Caco-2 (cell line): Measurements from ENCODE around the gene MARCHF4. TPM values are rescaled to one million over a fixed set of nuclear protein-coding genes. Genes with fewer than 3 reads are reported as not detected.
"Not testable (repeated sequence)": the region's sequence is repeated elsewhere in the genome, so short reads cannot be mapped to it uniquely, and the experiment has no call there.

Source experiments
- BruUV-seq: library from RNA; stranded (reverse); fragments of 400-500 nt; replicated peaks from 2 replicates; lab custom pipeline; 2021; lab: Mats Ljungman, UMichigan
- CTCF ChIA-PET: fragments of 300-600 bp; sonication (Branson Sonifier 250); formaldehyde crosslinking; loops from one replicate; lab custom pipeline; 2022; ENCODE audit warnings: antibody characterized with exemption; lab: Charles Lee
- POLR2A ChIA-PET: fragments of 300-600 bp; sonication (Branson Sonifier 250); formaldehyde crosslinking; loops from one replicate; lab custom pipeline; 2022; ENCODE audit warnings: antibody characterized with exemption; lab: Charles Lee
- DNase-seq, 2 experiments: peaks; one replicate each; pipeline versions ENCODE4 v3.0.0 to v3.0.0-alpha.2; 2020 to 2022
- H3K27me3 ChIP-seq: replicated peaks from 2 replicates; pipeline ENCODE4 v1.6.0; 2011; ENCODE audit warnings: low read length; ENCODE audit not compliant: control insufficient read depth, insufficient read depth
- H3K36me3 ChIP-seq: 2 replicates; pipeline ENCODE4 v1.5.1; 2011; ENCODE audit warnings: low read length; ENCODE audit not compliant: control insufficient read depth, insufficient read depth
- H3K4me1 ChIP-seq: fragments of 250-450 bp; sonication (Bioruptor Pico); 2 replicates; pipeline ENCODE4 v1.5.1; 2020; ENCODE audit warnings: mild to moderate bottlenecking
- H3K4me3 ChIP-seq: 2 replicates; pipeline ENCODE4 v1.5.1; 2011; ENCODE audit warnings: low read depth, mild to moderate bottlenecking, control low read depth, low read length
- H3K9me3 ChIP-seq: fragments of 250-450 bp; sonication (Bioruptor Pico); 2 replicates; pipeline ENCODE4 v1.5.1; 2020; ENCODE audit warnings: mild to moderate bottlenecking, moderate library complexity
- H3K27ac Mint-ChIP-seq: one replicate; pipeline ENCODE4 v1.8.0; 2022; ENCODE audit warnings: mixed read lengths; ENCODE audit not compliant: unreplicated experiment
- H3K27me3 Mint-ChIP-seq: one replicate; pipeline ENCODE4 v1.8.0; 2022; ENCODE audit warnings: mixed read lengths; ENCODE audit not compliant: insufficient read depth, unreplicated experiment
- H3K36me3 Mint-ChIP-seq: one replicate; pipeline ENCODE4 v1.8.0; 2022; ENCODE audit warnings: mild to moderate bottlenecking, mixed read lengths; ENCODE audit not compliant: insufficient read depth, unreplicated experiment
- H3K4me1 Mint-ChIP-seq: one replicate; pipeline ENCODE4 v1.8.0; 2022; ENCODE audit warnings: low read depth, mixed read lengths; ENCODE audit not compliant: unreplicated experiment
- H3K4me3 Mint-ChIP-seq: one replicate; pipeline ENCODE4 v1.8.0; 2022; ENCODE audit warnings: mild to moderate bottlenecking, moderate library complexity, mixed read lengths; ENCODE audit not compliant: unreplicated experiment
- H3K9me3 Mint-ChIP-seq: one replicate; pipeline ENCODE4 v1.8.0; 2022; ENCODE audit warnings: mixed read lengths; ENCODE audit not compliant: unreplicated experiment
- intact Hi-C: fragments of 100-400 bp; cut with micrococcal nuclease; formaldehyde crosslinking; loops from one replicate; pipeline ENCODE4 v1.10.0; 2022; ENCODE audit not compliant: unreplicated experiment
- total RNA-seq: library from RNA; stranded (reverse); gene quantifications from 2 replicates; pipeline ENCODE4 v1.2.3, GENCODE V29; 2022
- TF ChIP-seq, protein P1 (sequence below), 2 experiments: fragments of 200-600 bp in 1 of 2; IDR thresholded peaks; 1 replicate in 1 of 2; 2 replicates in 1 of 2; pipeline versions ENCODE4 v1.5.1 to v1.8.0; 2011 to 2022; ENCODE audit warnings: antibody characterized with exemption in 1 of 2, control low read depth in 1 of 2, inconsistent platforms in 1 of 2, low read depth in 1 of 2, low read length in 1 of 2, mild to moderate bottlenecking in 1 of 2, moderate library complexity in 1 of 2; ENCODE audit not compliant: insufficient read depth in 1 of 2, severe bottlenecking in 1 of 2, unreplicated experiment in 1 of 2

The MARCHF4 gene
- total RNA-seq, 1 experiment from 2014 or later: not detected

DNA sequence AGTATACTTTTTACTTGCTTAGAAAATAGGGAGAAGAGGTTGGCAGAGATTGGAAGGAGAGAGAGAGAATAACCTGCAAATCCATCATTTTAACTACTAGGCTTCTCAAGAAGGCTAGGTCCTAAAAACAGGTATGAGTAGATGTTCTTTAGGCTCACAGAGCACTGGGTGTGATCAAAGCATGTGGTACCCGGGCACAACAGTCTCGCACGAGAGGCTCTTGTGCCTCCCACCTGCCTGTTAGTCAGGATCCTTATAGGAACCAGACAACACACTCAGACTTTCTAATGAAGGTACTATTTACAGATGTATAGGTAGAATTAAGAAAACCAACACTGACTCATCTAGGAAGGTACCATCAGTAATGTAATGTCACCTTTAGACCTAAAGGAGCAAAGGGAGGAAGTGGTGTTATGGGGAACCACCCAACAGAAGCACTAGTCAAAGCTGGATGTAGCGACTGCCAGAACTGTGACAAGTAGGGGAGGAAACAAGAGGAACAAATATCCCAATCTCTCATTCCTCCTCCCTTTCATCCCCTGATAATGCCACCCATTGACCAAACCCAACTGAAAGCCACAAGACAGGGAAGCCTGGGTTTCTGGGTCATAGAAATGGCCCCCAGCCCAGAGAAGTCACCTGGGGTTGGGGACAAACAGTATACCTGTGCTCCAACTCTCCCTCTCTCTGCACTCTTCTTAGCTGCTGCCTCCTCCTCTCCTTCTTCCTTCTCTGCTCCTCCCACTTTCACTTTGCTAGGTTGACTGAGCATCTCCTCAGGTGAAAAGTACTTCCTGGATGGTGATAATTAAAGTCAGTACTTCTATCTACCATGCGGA is 16.0 kb upstream of the MARCHF4 start:
- Mint-ChIP-seq H3K4me3 (no peak overlapping the region), H3K27ac (no peak overlapping the region), H3K4me1 (no peaks in the 10 kb centered on the region), H3K27me3 (peaks cover 6% of the 10 kb centered on the region), H3K36me3 (no peaks in the 10 kb centered on the region), H3K9me3 (no peaks in the 10 kb centered on the region)
- Histone ChIP-seq H3K27me3 (no peaks in the 10 kb centered on the region), H3K4me3 (no peak overlapping the region), H3K9me3 (no peaks in the 10 kb centered on the region), H3K4me1 (no peaks in the 10 kb centered on the region), H3K36me3 (no peaks in the 10 kb centered on the region)
- TF ChIP-seq, protein P1, sequence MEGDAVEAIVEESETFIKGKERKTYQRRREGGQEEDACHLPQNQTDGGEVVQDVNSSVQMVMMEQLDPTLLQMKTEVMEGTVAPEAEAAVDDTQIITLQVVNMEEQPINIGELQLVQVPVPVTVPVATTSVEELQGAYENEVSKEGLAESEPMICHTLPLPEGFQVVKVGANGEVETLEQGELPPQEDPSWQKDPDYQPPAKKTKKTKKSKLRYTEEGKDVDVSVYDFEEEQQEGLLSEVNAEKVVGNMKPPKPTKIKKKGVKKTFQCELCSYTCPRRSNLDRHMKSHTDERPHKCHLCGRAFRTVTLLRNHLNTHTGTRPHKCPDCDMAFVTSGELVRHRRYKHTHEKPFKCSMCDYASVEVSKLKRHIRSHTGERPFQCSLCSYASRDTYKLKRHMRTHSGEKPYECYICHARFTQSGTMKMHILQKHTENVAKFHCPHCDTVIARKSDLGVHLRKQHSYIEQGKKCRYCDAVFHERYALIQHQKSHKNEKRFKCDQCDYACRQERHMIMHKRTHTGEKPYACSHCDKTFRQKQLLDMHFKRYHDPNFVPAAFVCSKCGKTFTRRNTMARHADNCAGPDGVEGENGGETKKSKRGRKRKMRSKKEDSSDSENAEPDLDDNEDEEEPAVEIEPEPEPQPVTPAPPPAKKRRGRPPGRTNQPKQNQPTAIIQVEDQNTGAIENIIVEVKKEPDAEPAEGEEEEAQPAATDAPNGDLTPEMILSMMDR (IDR thresholded peaks at IDR 0.05; ENCODE audit: insufficient read depth in 1 of 2, low read depth in 1 of 2, low read length in 1 of 2, severe bottlenecking in 1 of 2, unreplicated experiment in 1 of 2): no peak
- ChIA-PET CTCF (no interaction called here), POLR2A (no interaction called here)
- DNase-seq: no peak
- intact Hi-C loops: no loop called here
- no TSS peak for BruUV-seq

DNA sequence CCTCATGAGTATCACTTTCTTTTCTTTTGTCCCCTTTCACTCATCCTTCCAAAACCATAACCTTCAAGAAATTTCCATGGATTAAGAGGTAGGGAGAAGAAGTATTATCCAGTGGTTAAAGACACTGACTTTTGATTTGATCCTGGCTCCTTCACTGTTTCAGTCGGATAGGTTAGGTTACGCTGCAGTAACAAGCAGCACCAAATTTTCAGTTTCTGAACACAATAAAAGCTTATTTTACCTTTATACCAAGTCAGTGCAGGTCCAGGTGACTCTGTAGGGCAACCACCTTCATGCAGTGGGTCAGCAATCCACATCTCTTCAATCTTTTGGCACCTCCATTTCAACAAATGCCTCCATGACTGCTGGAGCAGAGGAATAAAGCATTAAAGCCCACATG is 15.0 kb upstream of the MARCHF4 start:
- Histone ChIP-seq H3K9me3 (no peaks in the 10 kb centered on the region), H3K4me3 (no peak overlapping the region), H3K27me3 (no peaks in the 10 kb centered on the region), H3K36me3 (no peaks in the 10 kb centered on the region), H3K4me1 (no peaks in the 10 kb centered on the region)
- Mint-ChIP-seq H3K27ac (no peak overlapping the region), H3K4me3 (no peak overlapping the region), H3K9me3 (no peaks in the 10 kb centered on the region), H3K36me3 (no peaks in the 10 kb centered on the region), H3K4me1 (no peaks in the 10 kb centered on the region), H3K27me3 (peaks cover 4% of the 10 kb centered on the region)
- POLR2A ChIA-PET: no interaction called here
- TF ChIP-seq, protein P1 (IDR thresholded peaks at IDR 0.05; ENCODE audit: insufficient read depth in 1 of 2, low read depth in 1 of 2, low read length in 1 of 2, severe bottlenecking in 1 of 2, unreplicated experiment in 1 of 2): no peak
- DNase-seq: no peak
- no TSS peak for BruUV-seq
- intact Hi-C loops: no loop called here
- CTCF ChIA-PET: no interaction called here

DNA sequence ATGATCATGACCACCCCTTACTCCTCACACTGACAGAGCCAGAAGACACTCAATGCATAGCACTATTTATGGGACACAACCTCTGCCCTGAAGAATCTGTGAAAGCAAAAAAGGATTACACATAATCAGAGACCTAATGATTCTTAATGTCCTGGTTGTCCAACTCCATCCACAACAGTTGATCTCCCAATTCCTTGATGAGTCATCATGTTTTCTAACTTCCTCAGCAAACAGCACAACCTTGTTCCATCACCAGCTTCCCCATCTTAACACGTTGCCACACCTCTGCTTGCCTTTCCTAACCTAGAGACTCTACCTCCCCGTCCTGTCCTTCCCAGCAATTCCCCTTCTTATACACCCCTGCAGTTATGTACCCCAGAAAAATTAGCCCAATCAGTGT is 13.2 kb upstream of the MARCHF4 start:
- DNase-seq: no peak
- Mint-ChIP-seq H3K4me1 (no peaks in the 10 kb centered on the region), H3K27ac (no peak overlapping the region), H3K4me3 (no peak overlapping the region), H3K27me3 (peaks cover 4% of the 10 kb centered on the region), H3K36me3 (no peaks in the 10 kb centered on the region), H3K9me3 (no peaks in the 10 kb centered on the region)
- TF ChIP-seq, protein P1 (IDR thresholded peaks at IDR 0.05; ENCODE audit: insufficient read depth in 1 of 2, low read depth in 1 of 2, low read length in 1 of 2, severe bottlenecking in 1 of 2, unreplicated experiment in 1 of 2): no peak
- BruUV-seq: no TSS peak
- Histone ChIP-seq H3K27me3 (no peaks in the 10 kb centered on the region), H3K9me3 (no peaks in the 10 kb centered on the region), H3K4me3 (no peak overlapping the region), H3K4me1 (no peaks in the 10 kb centered on the region), H3K36me3 (no peaks in the 10 kb centered on the region)
- CTCF ChIA-PET: no interaction called here
- intact Hi-C loops: no loop called here
- POLR2A ChIA-PET: no interaction called here

DNA sequence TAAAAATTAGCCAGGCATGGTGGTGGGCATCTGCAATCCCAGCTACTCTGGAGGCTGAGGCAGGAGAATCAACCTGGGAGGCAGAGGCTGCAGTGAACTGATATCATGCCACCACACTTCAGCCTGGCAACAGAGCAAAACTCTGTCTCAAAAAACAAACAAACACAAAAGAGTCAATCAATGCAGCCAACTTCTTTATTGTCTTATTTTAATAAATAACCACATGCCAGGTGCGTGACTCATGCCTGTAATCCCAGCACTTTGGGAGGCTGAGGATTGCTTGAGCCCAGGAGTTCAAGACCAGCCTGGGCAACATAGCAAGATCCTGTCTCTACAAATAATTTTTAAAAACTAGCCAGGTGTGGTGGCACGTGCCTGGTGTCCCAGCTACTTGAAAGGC is 12.1 kb upstream of the MARCHF4 start:
- POLR2A ChIA-PET, H3K4me3 Mint-ChIP-seq, H3K4me1 Mint-ChIP-seq, intact Hi-C loops, CTCF ChIA-PET, H3K36me3 ChIP-seq, BruUV-seq, H3K4me1 ChIP-seq, H3K9me3 ChIP-seq, H3K36me3 Mint-ChIP-seq, H3K27me3 Mint-ChIP-seq, H3K27me3 ChIP-seq, DNase-seq, H3K4me3 ChIP-seq, H3K27ac Mint-ChIP-seq, H3K9me3 Mint-ChIP-seq: not testable (repeated sequence)
